GM18861 (cell line): Measurements from ENCODE around the gene ZFP36L1.

ENCODE experiments used
- ATAC-seq: cut with Tn5 transposase; IDR thresholded peaks from one replicate; pipeline ENCODE4 v1.9.1; 2021; ENCODE audit not compliant: unreplicated experiment

Gene ZFP36L1, protein sequence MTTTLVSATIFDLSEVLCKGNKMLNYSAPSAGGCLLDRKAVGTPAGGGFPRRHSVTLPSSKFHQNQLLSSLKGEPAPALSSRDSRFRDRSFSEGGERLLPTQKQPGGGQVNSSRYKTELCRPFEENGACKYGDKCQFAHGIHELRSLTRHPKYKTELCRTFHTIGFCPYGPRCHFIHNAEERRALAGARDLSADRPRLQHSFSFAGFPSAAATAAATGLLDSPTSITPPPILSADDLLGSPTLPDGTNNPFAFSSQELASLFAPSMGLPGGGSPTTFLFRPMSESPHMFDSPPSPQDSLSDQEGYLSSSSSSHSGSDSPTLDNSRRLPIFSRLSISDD

GRCh38 chr14:68792979-68793733 lies at the start of gene ZFP36L1:
Gene ZFP36L1 (minus strand): TSS chr14:68793067. CDS start chr14:68792938, 129 bp downstream.
- peak; percentile 35 for ATAC-seq

DNA sequence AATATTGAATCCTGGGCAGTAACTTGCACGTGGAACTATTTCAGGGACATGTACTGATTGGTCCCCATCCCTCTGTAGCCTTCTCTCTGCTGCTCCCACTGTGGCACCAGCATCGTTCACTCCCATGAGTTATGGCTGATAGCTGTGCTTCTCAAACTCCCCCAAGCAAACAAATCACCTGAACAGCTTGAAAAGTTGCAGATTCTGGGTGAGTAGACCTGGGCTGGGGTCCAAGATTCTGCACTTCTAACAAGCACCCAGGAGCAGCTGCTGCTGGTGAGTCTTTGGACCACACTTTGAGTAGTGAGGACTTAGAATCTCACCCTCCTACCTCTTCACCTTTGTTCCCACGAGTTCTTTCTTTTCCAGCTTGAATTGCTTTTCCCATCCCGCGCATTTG lies 49.4 kb upstream of the ZFP36L1 start:
- no peak for ATAC-seq

GRCh38 chr14:68841016-68841809 lies 48.3 kb upstream of the ZFP36L1 start:
- no peak for ATAC-seq

DNA sequence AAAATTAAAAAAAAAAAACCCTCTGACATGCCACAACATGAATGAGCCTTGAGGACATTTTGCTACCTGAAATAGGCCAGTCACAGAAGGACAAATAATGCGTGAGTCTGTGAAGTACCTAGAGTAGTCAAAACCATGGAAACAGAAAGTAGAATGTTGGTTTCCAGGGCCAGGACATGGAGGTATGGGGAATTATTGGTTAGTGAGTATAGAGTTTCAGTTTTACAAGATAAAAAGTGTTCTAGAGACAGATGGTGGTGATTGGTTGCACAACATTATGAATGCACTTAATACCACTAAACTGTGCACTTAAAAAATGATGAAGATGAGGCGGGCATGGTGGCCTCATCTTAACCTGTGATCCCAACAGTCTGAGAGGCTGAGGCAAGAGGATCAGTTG lies 47.6 kb upstream of the ZFP36L1 start:
- ATAC-seq: no peak

- no peak for ATAC-seq
Measured at GRCh38 chr14:68836082-68836481, 43.2 kb upstream of the ZFP36L1 start.

- ATAC-seq: no peak
Measured at GRCh38 chr14:68834816-68835215, 41.9 kb upstream of the ZFP36L1 start.

- no peak for ATAC-seq
Measured at GRCh38 chr14:68828698-68829097, 35.8 kb upstream of the ZFP36L1 start.

GRCh38 chr14:68825729-68826128 lies 32.9 kb upstream of the ZFP36L1 start:
- no peak for ATAC-seq

GRCh38 chr14:68824517-68825347 lies 31.9 kb upstream of the ZFP36L1 start:
- no peak for ATAC-seq

DNA sequence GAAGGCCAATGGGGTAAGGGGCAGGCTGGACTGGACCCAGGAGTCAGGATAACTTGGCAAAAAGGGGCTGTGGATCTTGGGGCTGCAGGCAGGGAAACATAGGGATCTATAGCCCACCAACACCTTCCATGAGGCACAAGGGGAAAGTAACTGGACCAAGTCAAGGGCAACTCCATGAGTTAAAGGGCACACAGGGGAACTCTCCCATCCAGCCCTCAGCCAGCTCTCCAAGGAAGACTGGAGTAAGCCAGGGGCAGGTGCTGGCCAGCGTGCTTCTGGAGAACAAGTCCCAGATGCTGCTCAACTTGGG lies 31.3 kb upstream of the ZFP36L1 start:
- ATAC-seq: no peak

GRCh38 chr14:68823434-68824206 lies 30.8 kb upstream of the ZFP36L1 start:
- ATAC-seq: no peak

- no peak for ATAC-seq
Measured at GRCh38 chr14:68822926-68823325, 30.1 kb upstream of the ZFP36L1 start.

DNA sequence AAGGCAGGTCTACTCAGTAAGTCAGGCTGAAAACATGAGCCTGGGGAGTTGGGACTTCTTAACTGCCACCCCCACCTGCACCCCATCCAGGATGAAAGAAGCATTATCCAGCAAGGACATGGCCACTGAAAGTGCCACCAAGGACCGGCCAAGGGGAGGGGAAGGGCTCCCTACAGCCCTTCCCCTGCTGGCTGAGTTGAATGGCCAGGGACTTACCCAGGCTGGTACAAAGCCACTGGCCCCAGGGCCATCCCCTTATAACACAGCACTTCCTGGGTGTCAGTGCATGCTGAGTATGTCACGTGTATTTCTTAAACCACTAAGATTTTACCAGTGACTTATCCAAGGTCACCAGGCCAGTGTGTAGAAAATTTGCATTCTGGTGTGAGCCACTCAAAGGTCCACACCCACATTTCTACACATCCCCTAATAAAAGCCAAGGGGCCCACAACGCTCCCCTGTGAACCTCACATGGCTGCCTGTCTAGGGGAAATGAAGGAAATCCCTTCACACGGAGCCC lies 29.3 kb upstream of the ZFP36L1 start:
- ATAC-seq: peak; percentile 51

GRCh38 chr14:68820999-68821683 lies 28.3 kb upstream of the ZFP36L1 start:
- peak; percentile 25 for ATAC-seq

DNA sequence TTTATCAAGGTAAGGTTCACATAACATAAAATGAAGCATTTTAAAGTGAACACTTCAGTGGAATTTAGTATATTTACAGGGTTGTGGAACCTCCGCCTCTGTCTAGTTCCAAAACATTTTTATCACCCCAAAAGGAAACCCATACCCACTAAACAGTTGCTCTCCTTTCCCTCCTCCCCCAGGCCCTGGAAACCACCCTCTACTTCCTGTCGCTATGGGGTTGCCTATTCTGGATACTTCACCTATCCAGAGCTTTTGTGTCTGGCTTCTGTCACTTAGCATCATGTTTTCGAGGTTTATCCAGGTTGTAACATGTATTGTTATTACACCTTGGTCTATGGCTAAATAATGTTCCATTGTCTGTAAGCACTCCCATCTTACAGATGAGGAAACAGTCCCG lies 27.7 kb upstream of the ZFP36L1 start:
- ATAC-seq: no peak

DNA sequence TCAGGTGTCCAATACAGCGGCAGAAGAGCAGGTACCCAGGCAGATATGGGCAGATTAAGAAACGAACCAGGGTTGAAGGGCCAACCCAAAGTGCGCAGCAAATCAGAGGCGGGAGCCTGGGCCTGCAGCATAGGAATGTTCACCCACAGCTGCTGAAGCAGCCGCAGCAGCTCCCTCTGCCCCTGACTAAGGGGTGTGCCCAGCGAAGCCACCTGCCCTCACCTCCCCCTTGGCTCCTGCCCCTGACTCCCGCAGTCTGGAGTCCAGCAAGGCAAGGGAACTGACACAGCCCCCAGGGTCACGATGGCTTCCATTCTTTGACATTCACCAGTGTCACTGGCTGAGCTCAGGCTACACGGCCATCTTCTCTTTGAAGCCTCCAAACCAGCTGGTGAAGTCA lies 27.3 kb upstream of the ZFP36L1 start:
- no peak for ATAC-seq

DNA sequence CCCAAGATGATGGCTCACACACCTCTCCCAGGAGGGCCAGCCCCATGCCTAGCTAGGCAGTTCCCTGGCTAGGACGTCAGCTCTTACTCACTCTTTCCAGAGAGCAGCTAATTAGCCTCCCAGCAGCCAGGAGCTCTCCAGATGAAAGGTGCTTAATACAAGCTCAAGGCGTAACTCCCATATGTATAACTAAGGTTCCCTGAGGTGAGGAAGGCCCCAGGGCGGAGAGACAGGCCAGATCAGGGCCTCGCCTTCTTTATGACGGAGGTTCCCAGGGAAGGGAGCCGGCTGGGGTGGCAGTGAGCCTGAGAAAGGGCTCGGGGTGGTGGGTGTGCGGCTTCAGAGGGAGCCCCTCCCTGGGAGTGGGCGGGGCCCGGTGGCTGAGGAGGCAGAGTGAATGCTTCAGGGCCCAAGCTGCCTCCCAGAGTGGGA lies 26.4 kb upstream of the ZFP36L1 start:
- no peak for ATAC-seq

GRCh38 chr14:68817506-68818212 lies 24.8 kb upstream of the ZFP36L1 start:
- no peak for ATAC-seq
